Measurements from ENCODE around the gene REG1B. TPM values are rescaled to one million over a fixed set of nuclear protein-coding genes. Genes with fewer than 3 reads are reported as not detected.

Gene REG1B
- total RNA-seq, 1 donor from 2014 or later = not detected

- Mint-ChIP-seq H3K9me3 (ENCODE audit: unreplicated experiment) (no peaks in the 10 kb centered on the region), H3K4me3 (ENCODE audit: unreplicated experiment) (no peak overlapping the region), H3K27me3 (ENCODE audit: low read depth, unreplicated experiment) (peaks cover 13% of the 10 kb centered on the region), H3K4me1 (ENCODE audit: low read depth, unreplicated experiment) (no peaks in the 10 kb centered on the region), H3K27ac (ENCODE audit: unreplicated experiment) (no peak overlapping the region), H3K36me3 (ENCODE audit: low read depth, unreplicated experiment) (no peaks in the 10 kb centered on the region)
- H3K4me1 ChIP-seq (ENCODE audit: insufficient read depth, low read length) = no peaks in the 10 kb centered on the region
- no peak overlapping the region for H3K4me2 ChIP-seq (ENCODE audit: low read length)
- H3K27me3 ChIP-seq (ENCODE audit: insufficient read depth, low read length) = no peaks in the 10 kb centered on the region
- H3K36me3 ChIP-seq (ENCODE audit: insufficient read depth, low read length) = no peaks in the 10 kb centered on the region
- no peak overlapping the region for H3K27ac ChIP-seq (ENCODE audit: low read depth, low read length)
- DNase-seq (ENCODE audit: low read depth) = no peak
- H4K20me1 ChIP-seq (ENCODE audit: insufficient read depth, low read length) = no peaks in the 10 kb centered on the region
- peaks cover 11% of the 10 kb centered on the region for H3K9me3 ChIP-seq (ENCODE audit: insufficient read depth, low read depth, low read length)
- no peak for TF ChIP-seq EZH2 (IDR thresholded peaks at IDR 0.05; ENCODE audit: insufficient read depth, low read length)
- TF ChIP-seq, protein P1, sequence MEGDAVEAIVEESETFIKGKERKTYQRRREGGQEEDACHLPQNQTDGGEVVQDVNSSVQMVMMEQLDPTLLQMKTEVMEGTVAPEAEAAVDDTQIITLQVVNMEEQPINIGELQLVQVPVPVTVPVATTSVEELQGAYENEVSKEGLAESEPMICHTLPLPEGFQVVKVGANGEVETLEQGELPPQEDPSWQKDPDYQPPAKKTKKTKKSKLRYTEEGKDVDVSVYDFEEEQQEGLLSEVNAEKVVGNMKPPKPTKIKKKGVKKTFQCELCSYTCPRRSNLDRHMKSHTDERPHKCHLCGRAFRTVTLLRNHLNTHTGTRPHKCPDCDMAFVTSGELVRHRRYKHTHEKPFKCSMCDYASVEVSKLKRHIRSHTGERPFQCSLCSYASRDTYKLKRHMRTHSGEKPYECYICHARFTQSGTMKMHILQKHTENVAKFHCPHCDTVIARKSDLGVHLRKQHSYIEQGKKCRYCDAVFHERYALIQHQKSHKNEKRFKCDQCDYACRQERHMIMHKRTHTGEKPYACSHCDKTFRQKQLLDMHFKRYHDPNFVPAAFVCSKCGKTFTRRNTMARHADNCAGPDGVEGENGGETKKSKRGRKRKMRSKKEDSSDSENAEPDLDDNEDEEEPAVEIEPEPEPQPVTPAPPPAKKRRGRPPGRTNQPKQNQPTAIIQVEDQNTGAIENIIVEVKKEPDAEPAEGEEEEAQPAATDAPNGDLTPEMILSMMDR (IDR thresholded peaks at IDR 0.05; ENCODE audit: insufficient read depth, low read depth, low read length) = no peak
- no peak for FAIRE-seq
- H3K4me3 ChIP-seq (ENCODE audit: insufficient read depth, low read depth, low read length) = no peak overlapping the region
- no peaks in the 10 kb centered on the region for H3K79me2 ChIP-seq (ENCODE audit: insufficient read depth, low read length)
- no peak overlapping the region for H3K9ac ChIP-seq (ENCODE audit: low read length)
- no peak overlapping the region for H2AFZ ChIP-seq (ENCODE audit: low read depth, low read length)
Observed at GRCh38 chr2:79116997-79117928, 29.5 kb upstream of the REG1B start.

DNA sequence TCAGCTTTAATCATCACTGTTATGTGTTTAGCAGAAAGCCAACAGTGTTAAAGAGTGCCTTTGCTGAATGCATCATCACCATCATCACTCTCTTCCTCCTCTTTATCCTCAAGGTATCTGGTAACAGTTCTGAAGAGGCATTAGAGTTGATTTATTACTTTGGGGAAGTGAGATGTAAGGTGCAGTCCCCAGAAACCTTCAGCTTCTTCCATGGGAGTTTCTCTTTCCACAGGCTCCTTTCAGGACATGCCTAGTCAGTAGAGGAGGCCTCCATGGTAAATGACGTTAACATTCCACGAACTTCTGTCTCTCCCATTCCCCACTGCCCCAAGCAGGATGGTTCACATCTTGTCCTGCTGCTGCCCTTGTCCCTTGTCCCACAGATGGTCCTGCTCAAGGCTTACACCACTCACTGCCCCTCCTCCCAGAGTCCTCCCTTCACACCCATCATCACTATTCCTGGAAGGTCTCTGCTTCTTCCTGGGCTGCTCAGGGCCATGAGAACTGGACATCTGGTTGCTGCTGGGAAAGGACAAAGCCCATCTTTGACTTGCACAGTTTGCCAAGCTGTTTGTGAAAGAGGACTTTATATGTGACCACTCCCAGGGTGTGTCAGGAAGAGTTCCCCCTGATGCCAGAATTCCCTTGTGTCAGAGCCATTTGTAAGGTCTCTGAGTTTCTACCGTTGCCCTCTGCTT lies 27.2 kb upstream of the REG1B start:
- no peak for DNase-seq (ENCODE audit: low read depth)
- no peak overlapping the region for H3K4me3 Mint-ChIP-seq (ENCODE audit: unreplicated experiment)
- Histone ChIP-seq H3K9ac (ENCODE audit: low read length) (no peak overlapping the region), H3K27me3 (ENCODE audit: insufficient read depth, low read length) (no peaks in the 10 kb centered on the region), H2AFZ (ENCODE audit: low read depth, low read length) (no peak overlapping the region), H3K27ac (ENCODE audit: low read depth, low read length) (no peak overlapping the region), H3K9me3 (ENCODE audit: insufficient read depth, low read depth, low read length) (peaks cover 7% of the 10 kb centered on the region), H3K4me2 (ENCODE audit: low read length) (no peak overlapping the region), H3K4me1 (ENCODE audit: insufficient read depth, low read length) (no peaks in the 10 kb centered on the region), H3K79me2 (ENCODE audit: insufficient read depth, low read length) (no peaks in the 10 kb centered on the region), H4K20me1 (ENCODE audit: insufficient read depth, low read length) (no peaks in the 10 kb centered on the region), H3K36me3 (ENCODE audit: insufficient read depth, low read length) (no peaks in the 10 kb centered on the region), H3K4me3 (ENCODE audit: insufficient read depth, low read depth, low read length) (no peak overlapping the region)
- H3K27ac Mint-ChIP-seq (ENCODE audit: unreplicated experiment) = no peak overlapping the region
- peaks cover 6% of the 10 kb centered on the region for H3K27me3 Mint-ChIP-seq (ENCODE audit: low read depth, unreplicated experiment)
- FAIRE-seq = no peak
- TF ChIP-seq, protein P1 (IDR thresholded peaks at IDR 0.05; ENCODE audit: insufficient read depth, low read depth, low read length) = no peak
- no peak for TF ChIP-seq EZH2 (IDR thresholded peaks at IDR 0.05; ENCODE audit: insufficient read depth, low read length)
- H3K36me3 Mint-ChIP-seq (ENCODE audit: low read depth, unreplicated experiment) = no peaks in the 10 kb centered on the region
- H3K9me3 Mint-ChIP-seq (ENCODE audit: unreplicated experiment) = no peaks in the 10 kb centered on the region
- H3K4me1 Mint-ChIP-seq (ENCODE audit: low read depth, unreplicated experiment) = no peaks in the 10 kb centered on the region

Measured in astrocyte (in vitro differentiated cells and primary cell).